Activated effector memory CD4-positive, alpha-beta T cell treated with anti-CD3 and anti-CD28 coated beads, Interleukin-2, amount 50 U/mL, for 16 hours (primary cell): ENCODE results near the gene INPP4B.

ENCODE experiments used
- DNase-seq: peaks from one replicate; pipeline ENCODE4 v3.0.0-alpha.2; 2020

Gene INPP4B

DNA sequence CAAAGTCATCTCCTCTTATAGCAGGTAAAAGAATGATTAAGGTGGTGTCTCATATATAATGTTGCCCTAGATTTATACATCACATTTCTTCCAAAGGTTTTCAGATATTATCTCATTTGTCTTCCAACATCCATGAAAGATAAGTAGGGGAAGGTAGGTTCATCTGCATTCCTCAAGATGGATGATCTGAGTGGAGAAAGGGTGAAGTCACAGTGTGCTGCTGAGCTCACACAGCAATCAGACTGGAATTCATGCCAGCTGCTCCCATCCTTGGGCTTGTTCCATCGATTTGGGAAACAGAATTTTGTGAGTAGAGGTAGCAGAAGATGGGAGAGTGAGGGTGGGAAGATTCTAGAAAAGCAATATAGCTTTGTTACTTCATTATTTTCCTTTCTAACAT, 482.4 kb downstream of the INPP4B start:
- DNase-seq = no peak

DNA sequence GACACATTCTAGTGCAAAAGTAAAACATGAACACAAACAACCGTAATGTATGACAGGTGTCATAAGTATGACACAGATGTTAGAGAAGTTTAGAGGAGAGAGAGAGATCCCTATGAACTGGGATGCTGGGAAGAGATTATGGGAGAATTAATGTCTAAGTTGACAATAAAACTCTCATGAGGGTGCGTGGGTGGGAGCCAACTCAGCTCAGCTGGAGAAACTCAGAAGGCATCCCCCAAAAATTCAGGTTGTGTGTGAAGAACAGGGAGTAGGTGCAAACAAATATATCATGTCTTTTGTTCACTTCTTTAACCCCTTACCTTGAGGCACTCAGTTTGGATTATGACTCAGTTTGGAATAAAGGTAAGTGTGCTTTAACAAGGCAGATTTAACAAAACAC, 484.1 kb downstream of the INPP4B start:
- no peak for DNase-seq

GRCh38 chr4:142360657-142361056, 485.4 kb downstream of the INPP4B start:
- DNase-seq = no peak

DNA sequence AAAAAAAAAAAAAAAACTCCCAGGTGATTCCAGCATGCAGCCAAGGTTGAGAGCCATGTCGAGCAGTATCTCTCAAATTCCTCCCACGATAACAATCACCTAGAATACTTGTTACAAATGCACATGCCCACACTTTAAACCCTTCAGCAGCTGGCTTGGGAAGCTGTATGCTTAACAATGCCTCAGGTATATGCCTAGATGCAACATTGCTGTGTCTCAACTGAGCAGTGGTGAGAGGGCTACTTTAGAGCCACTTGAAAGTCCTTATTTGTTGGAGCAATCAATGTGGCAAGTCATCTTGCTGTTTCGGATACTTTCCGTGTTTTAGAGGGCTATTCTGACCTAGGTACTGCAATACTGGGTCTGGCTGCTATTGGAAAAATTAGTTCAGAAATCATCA, 487.4 kb downstream of the INPP4B start:
- DNase-seq = no peak

- DNase-seq = no peak
These were observed 489.3 kb downstream of the INPP4B start for GRCh38 chr4:142356801-142357200.

GRCh38 chr4:142356118-142356759, 489.9 kb downstream of the INPP4B start:
- DNase-seq = no peak

- no peak for DNase-seq
These were observed 490.6 kb downstream of the INPP4B start for GRCh38 chr4:142355421-142355930.

- DNase-seq = no peak
These were observed 491.2 kb downstream of the INPP4B start for GRCh38 chr4:142354794-142355420.

GRCh38 chr4:142354041-142354440, 492.1 kb downstream of the INPP4B start:
- DNase-seq = no peak

DNA sequence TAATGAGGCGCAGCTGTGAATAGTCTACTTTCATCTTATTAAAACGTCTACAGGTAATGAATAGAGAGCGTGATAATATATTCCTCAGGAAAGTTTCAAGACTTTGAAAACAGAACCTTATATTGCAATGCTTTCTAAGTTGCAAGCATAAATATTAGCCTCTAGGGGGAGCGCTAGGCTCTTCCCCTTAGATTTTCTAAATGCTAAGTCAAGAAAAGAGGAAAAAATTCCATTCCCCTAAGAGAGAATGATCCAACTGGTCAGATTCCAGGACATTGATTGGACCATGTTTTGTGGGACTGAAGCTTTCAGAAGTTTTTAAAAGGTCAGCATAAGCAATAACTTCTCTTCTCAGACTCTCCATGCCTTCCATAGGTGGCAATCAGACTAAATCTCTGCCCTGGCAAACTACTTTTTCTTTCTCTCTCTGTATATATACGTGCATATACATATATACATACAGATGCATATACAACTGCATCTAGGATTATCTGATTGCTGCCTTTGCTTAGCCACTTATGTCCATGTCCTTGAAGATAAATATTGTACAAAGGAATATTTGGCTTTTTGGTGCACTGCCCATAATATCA, 492.9 kb downstream of the INPP4B start:
- DNase-seq = no peak

GRCh38 chr4:142352712-142353111, 493.4 kb downstream of the INPP4B start:
- no peak for DNase-seq

- DNase-seq = no peak
These were observed 494.1 kb downstream of the INPP4B start for GRCh38 chr4:142351958-142352357.

GRCh38 chr4:142350871-142351270, 495.2 kb downstream of the INPP4B start:
- DNase-seq = no peak

GRCh38 chr4:142348613-142349021, 497.5 kb downstream of the INPP4B start:
- DNase-seq = no peak

DNA sequence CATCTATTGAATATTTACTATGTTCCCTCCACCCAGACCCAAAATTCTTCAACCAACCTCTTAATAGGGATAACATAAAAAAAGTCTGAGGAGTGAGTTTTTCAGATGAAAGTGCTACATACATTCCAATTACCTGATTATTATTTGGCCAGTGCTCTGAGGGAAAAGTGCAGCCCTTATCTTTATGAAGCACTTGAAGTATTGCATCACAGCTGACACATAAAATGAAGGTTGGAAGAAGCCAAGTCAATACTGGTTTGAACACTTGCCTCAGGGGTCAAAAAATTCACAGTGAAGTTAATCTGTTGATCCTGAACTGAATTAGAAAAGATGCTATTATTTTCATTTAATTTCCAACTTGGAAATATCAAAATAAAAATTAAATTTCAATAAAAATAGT, 498.9 kb downstream of the INPP4B start:
- no peak for DNase-seq

DNA sequence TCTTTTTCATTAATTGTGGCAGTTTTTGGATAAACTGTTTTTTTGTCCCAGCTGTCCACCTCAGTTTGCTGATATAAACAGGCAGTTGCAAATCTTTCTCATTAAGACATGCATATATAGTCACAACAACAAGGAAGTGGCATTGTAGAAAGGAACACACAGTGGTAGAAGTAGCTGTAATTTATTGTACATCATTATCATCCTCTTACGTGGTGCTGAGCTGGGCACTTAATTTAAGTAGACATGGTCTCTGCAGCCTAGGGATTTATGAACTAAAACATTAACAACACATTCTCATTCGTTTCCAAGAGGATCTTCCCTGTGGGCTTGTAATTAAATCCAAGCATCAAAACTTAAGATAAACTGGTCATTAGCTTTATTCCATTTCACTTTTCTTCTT, 500.2 kb downstream of the INPP4B start:
- no peak for DNase-seq

DNA sequence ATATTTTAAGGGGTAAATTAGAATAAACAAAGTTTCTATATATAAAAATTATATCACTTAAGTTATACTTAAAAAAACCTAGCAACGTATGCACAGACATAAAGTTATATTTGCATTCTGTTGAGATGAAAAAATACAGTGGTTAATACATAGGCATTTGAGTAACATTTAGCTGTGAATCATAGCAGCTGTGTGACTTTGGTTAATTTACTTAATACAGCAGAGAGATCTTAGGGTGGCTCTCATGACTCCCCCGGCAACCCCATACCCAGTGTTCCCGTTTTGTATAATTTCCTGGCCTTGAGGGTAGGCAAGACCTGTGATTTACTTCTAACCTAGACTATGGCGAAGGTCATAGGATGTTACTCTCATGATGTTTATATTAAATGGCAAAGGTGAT, 504.8 kb downstream of the INPP4B start:
- DNase-seq = no peak

GRCh38 chr4:142339053-142339452, 507.0 kb downstream of the INPP4B start:
- DNase-seq = no peak

DNA sequence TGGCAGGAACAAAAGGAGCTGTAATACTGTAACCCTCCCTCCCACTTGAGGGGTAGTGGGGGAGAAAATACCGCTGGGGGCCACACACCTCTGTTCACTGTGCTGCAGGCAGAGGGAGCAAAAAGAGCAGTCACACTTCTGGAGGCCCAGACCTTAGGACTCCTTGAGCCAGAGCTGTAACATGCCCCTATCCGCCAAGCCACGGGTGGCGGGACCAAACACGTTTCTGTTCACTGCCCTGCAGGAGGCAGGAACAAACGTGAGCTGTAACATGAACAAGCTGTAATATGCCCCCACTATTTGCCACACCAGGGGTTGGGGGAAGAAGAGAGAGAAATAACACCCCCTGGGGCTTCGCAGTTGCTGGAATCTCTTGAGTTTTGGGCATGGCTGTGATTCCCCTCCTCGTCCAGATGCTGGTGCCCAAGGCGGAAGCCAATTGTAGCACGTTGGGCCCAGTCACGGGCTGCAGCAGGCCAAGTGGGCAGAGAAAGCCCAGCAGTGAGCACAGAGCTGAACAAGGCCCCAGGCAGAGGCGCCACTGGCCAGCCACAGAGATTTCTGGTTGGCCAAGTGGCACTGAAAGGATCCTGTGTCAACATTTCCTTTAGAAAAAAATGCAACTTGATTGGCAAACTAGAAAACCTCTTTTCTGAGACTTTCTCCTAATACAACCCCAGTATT, 509.7 kb downstream of the INPP4B start:
- DNase-seq = no peak

DNA sequence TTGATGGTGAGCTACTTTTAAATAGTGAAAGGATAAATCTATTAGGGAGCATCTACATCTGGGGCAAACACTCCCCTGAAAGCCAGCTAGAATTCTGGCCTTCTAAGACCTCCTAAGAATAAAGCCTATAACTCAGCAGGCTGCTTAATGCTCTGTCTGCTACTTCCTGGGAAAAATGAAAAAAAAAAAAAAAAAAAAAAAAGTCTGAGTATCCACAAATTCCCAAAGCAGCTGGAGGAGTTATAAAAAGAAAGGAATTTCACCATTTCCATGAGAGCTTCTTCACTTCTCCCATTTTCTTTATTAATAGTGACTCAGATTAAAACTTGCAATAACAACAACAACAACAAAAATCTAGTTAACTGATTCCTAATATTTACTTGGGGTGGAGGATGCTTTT, 511.2 kb downstream of the INPP4B start:
- no peak for DNase-seq

DNA sequence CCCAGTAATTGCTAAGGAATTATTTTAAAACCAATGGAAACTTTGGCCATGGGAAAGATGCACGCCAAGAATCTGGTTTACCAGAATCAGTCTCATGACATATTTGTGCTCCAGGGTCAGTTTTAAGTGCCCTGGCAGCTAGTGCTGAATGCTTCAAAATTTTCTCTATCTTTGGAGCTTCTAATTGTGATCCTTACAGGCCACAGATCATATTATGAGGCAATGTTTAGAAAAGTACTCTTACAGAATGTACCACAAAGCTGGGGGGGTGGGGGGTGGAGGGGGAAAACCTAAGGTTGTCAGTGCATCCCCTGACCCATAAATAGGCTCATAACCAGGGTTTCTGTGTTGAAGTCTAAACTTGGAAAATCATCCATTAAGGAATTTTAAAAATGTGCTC, 514.5 kb downstream of the INPP4B start:
- no peak for DNase-seq

DNA sequence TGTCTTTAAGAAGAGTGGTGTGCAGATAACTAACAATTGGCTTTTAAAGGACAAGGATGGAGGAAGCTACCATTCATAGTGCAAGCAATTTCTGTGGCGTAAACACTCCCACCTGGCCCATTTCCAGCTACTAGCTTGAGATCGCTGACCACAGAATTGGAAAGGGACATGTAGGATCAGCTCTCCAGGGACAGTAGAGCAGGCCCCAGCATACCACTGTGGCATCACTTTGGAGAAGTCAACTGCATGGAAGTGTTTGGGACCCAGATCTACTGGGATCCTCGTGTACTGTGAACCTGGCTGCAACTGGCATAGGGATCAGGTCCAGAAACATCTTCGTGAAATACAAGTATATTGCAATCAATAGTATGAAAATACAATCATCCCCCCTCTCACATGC, 515.0 kb downstream of the INPP4B start:
- DNase-seq = no peak

- no peak for DNase-seq
These were observed 515.8 kb downstream of the INPP4B start for GRCh38 chr4:142330311-142330710.

DNA sequence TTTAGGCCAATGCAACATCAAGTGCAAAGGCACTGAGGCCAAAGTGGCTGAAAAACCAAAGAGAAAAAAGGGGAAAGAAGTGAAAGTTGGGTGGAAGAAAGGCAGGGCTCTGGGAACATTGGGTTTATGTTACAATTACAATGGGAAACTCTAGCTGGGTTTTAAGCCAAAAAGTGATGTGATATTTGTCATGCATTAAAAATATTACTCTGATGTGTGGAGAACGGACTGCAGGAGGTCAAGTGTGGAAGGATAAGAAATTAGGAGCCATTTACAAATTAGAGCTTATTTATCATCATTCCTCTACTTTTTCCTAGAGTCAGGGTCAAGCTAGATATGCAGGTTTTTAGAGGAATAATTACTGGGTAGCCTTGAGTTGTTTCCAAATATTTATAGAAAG, 516.8 kb downstream of the INPP4B start:
- DNase-seq = no peak
